DMS53 (cell line): Measurements from ENCODE around the gene FCN2.

ENCODE experiments used
- DNase-seq: peaks from one replicate; lab custom pipeline; 2025; lab: John Stamatoyannopoulos, UW

Gene FCN2

DNA sequence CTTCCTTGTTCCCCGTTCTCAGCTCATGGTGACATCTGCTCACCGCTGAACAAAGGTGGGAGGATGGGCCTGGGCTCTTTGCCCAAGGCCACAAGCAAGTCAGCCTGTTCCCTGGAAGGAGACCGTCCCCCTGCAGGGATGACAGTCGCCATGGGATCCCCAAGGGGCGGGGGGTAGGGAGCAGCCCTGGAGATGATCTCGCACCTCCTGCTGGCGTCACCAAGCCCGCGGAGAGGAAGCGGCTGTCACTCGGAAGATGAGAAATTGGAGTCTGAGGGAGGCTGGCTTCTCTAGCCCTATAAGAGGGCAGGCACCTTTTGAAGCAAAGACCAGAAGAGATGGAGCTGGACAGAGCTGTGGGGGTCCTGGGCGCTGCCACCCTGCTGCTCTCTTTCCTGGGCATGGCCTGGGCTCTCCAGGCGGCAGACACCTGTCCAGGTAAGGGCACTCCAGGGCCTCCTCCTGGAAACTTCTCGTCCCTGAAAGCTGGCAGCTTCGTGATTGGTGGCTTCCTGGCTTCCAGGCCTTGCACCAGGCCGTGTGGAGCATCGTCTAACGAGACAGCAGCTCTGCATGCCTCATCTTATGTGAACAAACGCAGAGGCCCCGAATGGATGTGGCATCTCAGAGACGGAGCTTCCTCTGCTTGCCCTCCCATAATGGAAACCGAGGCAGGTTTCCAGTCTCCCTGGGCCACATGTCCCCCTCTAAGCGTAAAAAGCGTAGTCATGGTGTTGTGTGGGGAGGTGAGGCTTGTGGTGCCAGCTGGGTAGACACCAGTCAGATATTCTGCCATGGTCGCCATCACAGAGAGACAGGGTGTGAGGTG is at the start of gene FCN2:
TSS of gene FCN2 (plus strand) at position 327 of the 829 bp plus-strand sequence. CDS start at position 339, 12 bp downstream.
- DNase-seq = no peak

DNA sequence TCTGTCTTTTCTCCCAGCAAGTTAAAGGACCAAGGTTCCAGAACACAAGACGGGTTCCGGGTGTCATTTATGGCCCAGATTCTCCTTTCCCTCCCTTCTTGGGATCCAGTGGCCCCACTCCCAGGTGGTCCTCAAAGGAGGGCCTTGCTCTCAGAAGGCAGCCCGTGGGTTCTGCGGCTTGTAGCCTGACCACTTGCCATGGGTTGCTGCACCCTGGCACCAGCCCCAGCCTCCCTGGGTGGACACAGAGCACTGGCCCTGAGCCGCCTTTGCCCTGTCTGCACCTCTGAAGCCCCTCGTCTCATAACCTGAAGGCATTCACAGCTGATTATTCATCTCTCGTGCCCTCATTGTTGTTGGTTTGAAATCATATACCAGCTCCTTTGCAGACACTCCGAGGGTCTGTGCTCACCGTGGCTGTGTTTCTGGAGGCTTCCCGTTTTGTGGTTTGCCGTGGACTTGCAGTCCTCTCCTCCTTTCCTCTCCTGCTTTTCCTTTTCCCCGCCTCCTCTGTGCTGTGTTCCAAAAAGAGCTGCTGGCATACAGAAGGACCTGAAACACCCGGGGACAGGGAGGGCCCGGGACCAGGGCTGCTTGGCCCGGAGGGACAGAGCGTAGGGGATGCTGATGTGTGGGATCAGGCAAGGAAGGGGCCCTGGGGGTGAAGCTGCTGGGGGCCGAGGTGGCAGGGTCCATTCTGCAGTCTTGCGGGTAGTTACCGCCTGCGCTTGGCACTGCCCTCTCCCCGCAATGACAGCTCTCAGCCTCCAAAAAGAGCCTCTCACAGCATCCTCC is 49.5 kb upstream of the FCN2 start:
- no peak for DNase-seq

DNA sequence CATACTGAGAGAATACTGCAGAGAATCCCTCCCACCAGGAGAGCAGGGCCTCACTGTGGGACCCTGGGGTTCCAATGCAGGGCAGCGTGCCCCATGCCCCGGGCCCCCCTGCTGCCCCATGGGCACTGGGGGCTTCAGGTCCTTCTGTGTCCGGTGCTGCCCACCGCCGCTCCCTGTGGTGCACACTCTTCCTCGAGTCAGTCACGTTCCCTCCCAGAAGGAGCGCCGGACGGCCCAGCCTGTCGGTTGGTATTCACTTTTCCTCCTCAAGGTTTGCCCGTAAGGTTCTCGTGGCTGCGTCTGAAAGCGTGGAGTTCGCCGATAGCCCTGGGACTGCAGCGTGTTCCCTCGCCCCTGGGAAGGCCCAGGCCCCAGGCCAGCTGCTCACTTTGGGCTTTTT is 48.1 kb upstream of the FCN2 start:
- no peak for DNase-seq

DNA sequence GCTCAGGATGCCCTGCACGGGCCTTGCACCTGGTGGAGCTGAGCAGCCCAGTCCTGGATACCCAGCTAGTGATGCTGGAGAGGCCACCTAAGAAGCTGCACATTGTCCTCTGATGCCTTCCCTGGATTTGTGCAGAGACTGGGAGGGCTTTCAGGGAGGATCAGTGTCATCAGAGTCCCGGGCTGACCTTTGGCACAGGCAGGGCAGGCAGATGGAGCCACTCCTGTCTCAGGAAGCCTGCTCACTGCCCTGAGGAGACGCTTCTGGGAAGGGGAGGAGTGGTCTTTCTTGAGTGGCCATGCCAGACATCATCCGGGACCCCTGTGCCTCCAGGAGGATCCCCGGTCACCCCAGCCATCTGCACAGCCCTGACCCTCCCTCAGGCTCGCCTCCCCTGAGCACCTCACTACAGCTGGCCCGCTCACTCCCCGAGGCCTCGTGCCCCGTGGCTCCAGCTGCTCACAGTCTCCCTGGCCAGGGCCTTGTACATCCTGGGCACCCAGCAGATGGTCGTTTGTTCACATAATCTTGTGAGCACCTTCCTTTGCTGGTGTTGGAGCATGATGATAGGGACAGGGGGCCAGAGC is 47.2 kb upstream of the FCN2 start:
- no peak for DNase-seq

DNA sequence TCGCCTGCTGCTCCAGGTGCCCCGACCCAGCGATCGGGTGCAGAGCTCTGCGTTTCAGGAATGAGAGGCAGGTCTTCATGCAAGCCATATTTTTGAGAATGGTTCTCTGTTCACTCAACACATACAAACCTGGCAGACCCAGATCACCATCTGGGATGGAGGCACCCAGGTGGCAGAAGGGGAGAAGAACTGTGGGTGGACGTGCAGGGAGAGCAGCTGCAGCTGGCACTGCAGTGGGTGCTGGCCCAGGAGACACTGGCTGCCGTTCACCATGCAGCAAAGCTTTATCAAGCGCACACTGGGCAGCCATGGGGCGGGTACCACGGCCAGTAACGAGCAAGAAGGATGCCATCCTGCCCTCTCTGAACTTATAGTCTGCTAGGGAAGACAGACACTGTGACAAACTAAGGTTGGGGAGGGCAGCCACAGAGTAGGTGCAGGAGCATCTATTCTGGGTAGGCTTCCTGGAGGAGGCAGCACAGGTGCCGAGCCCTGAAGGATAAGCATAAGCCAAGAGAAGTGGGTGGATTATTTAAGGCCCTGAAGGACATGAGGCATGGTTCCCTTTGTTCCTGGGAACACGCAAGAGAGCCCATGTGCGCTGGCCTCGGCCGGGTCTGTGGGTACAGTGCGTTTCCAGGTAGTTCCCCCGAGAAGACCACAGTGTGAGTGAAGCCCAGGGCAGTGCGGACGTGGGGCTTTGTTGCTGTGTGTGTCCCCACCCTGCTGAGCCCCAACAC is 46.2 kb upstream of the FCN2 start:
- DNase-seq = no peak

DNA sequence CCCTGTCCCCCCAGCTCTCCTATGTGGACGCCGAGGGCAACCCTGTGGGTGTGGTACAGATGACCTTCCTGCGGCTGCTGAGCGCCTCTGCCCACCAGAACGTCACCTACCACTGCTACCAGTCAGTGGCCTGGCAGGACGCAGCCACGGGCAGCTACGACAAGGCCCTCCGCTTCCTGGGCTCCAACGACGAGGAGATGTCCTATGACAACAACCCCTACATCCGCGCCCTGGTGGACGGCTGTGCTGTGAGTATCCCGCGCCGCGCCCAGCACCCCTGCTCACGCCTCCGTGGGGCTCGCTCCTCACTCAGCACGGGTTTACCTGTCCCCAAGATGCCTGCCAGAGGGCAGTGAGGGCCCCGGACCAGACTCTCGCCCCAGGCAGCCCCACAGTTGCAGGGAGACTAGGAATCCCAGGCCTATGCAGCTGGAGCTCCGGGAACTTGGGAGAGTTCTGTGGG is 45.6 kb upstream of the FCN2 start:
- DNase-seq = no peak

DNA sequence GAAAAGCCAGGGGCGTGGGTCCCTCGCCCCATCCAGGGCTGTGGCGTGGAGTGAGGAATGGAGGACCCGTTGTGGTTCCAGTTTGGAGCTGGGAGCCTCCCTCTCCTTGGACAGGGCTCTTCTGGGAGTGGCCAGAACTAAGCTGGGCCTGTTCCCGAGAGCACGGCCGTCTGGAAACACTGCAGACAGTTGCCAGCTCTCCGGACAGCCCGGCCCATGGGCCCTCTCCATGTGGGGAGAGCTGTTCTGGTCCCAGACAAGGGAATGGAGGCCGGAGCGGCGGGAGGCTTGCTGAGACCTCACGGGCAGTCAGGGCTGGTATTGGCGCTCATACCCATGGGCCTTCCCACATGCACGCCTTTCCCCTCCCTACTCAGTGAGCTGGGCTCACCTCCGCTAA is 45.2 kb upstream of the FCN2 start:
- no peak for DNase-seq

DNA sequence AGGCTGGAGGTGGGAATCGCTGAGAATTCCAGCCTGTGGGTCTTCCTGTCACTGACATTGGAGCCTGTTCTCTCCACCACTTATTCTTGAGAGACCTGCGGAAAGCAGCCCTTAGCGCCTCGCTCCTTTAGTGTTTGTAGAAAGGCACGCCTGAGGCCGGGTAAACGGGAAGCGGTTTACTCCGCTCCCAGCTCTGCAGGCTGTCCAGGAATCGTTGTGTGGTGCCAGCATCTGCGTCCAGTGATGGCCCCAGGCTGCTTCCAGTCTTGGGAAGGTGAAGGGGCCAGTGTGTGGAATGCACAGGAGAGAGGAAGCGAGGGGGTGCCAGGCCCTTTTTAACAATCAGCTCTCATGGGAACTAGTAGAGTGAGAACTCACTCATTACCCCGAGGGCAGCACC is 44.6 kb upstream of the FCN2 start:
- DNase-seq = no peak

DNA sequence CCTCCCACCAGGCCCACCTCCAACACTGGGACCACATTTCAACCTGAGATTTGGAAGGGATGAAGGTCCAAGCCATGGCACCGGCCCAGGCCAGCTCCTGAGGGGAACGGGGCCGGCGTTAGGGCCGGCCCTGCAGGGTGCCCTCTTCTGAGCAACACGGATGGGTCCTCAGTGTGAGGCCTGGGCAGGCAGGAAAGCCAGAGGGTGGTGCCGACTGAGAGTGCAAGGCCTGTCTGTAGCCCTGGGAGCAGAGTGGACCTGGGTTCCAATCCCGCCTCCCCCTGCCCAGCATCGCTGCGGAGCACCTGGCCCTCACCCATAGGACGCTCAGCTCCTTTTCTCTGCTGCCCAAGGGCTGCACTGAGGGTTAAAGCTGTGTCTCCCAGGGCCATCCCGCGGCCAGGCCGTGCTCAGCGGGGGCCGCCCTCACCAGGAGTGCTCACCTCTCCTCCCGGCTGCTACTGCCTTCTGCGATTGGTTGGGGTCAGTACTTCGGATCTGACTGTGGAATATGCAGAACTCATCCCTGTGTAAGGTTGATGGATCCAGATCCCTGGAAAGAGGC is 44.1 kb upstream of the FCN2 start:
- no peak for DNase-seq

DNA sequence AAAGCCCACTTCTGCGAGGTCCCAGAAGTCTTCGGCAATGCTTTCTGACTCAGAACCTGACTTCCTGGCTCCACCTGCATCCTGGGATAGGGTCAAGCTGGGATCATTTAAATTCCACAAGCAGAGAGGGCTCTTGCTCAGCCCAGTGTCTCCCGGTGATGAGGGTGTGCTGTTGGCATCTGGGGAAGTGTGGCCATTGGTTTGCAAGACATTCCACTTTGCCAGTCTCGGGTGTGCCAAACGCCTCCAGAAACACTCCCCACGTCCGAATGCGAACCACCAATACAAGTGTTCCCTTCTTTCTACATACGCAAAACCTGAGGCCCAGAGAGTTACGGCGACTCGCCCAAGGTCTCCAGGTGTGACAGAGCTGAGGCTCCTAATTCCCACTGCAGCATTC is 43.1 kb upstream of the FCN2 start:
- no peak for DNase-seq

DNA sequence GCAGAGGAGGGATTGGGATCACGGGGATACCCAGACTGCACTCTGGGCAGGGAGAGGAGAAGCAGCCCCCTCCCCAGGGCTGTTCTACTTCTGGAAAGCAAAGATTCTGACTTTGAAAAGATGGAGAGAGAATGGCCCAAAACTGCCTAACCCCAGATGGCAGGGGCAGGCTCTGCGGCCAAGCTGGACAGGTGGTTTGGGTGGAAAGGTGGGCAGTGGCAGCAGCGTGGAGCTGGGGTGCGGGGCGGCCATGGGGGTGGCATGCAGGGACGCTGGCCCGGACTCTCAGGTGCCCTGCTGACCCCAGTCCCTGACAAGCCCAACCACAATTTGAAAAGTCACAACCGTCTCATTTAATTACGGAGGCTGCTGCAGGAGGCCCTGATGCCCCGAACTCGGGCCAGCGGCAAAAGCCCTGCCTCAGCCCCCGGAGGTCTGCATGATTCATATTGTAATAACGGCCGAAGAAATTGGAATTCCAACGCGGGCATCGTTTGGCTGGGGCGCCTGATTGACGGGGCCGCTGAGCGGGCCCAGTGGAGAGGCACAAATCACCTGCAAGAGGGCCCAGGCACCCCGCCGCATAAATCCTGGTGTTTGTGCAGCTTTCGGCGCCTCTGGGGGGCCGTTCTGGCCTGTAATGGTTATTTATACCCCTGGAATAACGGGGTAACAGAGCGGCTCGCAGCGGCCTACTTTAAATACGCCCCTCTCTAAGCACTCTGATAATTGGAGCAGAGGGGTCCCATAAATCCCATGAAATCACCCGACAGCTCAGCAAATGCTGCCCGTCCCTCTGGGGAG is 41.8 kb upstream of the FCN2 start:
- DNase-seq = no peak

DNA sequence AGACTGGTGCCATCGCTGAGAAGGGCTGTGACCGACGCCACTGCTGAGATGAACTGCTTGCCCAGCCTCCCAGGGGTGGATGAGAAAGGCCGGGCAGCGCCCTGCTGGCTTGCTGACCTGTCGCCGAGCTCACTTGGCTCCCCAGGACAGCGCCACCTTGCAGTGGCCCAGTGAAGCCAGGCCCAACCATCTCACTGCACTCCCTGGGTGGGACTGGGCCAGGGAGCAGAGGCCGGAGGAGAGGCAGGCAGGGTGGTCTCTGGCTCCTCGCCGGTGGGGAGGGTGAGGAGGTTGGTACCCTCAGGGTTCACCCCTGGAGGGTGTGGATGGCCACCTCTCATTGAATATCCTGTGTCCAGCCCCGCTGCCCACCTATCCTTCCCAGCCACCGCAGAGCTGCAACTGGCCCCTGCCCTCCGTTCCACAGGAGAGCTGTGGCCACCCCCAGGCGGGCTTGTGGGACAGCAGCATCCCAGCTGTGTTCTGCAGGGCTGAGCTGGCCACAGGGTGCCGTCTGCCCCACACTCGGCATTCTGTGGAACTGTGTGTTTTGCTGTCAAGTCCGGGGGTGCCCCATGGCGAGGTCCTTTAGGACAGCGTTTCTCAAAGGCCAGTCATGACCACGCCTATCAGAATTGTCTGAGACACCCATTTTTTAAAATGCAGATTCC is 41.0 kb upstream of the FCN2 start:
- no peak for DNase-seq

DNA sequence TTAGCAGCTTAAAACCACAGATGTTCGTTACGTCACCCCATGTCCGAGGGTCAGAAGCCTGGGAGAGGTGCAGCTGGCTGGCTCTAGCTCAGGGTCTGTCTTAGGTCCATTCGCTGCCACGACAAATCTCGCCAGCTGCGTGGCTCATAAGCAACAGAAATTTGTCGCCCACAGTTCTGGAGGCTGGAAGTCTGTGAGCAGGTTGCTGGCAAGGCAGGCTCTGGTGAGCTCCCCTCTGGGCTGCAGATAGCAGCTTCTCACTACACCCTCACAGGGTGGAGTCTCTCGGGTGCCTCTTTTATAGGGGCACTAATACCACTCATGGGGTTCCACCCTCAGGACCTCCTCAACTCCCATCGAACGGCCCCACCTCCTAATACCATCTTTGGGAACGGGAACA is 40.1 kb upstream of the FCN2 start:
- no peak for DNase-seq

DNA sequence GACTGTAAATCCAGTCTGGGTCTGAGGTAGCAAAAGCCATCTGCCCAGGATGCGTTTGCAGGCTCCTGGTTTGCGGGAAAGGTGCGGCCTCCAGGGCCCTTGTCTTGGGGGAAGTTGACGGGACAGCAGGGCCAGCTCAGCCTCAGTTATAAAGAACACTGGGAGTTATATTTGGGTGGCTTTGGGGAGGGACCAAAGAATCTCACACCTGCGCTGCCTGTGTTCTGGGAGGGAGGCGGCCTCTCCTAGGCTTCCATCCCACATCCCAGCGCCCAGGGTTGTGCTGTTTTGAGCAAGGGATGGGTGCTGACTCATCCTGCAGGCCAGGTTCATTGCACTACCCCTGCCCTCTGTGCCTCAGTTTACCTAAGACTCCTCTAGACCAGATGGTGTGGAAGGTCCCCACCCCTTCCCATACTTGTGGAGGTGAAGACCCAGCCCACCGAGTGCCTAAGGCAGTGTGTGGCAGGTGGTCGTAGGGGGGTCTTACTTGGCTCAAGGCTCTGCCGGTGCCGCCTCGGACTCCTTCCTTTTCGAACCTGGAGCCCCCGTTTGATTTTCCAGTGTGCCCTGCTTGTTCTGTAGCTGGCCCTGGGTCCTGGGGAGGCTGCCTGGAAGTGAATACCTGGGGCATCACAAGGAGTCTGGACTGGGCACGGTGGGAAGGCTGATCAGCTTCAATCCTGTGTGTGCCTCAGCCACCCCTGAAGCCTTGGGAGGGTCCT is 39.3 kb upstream of the FCN2 start:
- DNase-seq = no peak

DNA sequence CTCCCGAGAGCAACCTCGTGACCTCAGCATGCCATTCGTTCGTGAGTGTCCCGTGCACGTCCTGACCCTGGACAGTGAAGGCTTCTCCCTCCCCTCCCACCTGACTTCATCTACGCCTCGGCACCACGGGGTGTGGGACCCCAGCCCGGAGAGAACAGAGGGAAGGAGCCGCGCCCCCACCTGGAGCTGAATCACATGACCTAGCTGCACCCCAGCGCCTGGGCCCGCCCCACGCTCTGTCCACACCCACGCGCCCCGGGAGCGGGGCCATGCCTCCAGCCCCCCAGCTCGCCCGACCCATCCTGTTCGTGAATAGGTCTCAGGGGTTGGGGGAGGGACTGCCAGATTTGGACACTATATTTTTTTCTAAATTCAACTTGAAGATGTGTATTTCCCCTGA is 38.3 kb upstream of the FCN2 start:
- no peak for DNase-seq

DNA sequence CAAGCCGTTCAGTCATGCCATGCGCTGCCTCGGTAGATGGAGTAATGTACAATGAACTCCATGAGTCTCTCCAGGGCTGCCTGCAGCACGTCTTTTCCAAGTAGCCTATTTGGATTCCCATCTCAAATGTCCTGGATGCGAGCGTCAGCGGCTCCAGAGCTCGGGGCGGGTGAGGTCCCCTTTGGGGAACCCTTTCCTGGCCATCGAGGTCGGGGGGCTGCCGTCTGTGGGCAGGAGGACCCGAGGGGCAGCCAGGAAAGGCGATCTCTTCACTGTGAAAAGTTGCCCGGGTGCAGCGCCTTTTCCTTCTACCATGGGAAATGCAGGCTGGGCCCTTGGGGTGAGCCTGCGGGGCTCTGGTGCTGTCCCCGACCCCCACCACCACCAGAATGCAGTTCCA is 36.9 kb upstream of the FCN2 start:
- no peak for DNase-seq

DNA sequence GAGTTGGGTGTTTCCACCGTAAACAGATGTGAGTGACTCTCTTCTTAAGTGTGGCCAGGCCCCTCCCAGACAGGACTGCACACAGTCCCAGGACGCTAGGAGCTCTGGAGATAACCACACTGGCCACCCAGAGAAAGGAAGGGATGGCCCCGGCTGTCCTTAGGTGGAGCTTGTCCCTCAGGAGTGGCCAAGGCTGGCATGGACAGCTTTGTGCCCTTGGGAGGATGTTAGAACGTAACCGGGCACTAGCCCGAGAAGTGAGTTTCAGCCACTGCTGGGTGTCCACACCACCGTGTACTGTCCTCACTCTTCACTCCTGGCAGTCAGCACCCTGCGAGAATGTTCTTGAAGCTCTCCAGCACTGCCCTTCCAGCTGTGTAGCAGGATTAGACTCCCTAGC is 35.8 kb upstream of the FCN2 start:
- no peak for DNase-seq

DNA sequence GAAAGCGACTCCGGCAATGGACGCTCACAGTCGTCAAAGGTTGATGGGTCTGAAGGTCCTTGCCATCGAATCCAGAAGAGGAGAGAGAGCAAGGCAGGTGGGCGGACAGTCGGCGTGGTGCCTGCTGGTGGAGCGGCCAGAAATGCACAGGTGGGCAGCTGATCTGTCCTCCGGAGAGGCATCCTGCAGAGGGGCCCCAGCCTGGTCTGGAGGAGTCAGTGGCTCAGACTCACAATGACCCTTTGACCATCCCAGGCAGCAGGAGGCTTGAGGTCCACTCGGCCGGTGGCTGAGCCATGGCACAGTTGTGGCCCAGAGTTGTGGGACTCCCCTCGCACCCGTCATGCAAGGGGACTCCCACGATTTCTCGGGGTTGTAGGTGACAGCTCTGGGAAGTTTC is 34.4 kb upstream of the FCN2 start:
- no peak for DNase-seq

DNA sequence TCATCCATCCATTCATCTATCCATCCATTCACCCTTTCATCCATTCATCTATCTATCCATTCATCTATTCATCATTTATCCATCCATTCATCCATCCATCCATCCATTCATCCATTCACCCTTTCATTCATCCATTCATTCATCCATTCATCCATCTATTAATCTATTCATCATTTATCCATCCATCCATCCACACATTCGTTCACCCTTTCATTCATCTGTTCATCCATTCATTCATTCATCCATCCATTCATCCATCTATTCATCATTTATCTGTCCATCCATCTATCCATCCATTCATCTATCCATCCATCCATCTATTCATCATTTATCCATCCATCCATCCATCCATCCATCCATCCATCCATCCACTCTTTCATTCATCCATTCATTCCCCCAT is 33.9 kb upstream of the FCN2 start:
- no peak for DNase-seq

DNA sequence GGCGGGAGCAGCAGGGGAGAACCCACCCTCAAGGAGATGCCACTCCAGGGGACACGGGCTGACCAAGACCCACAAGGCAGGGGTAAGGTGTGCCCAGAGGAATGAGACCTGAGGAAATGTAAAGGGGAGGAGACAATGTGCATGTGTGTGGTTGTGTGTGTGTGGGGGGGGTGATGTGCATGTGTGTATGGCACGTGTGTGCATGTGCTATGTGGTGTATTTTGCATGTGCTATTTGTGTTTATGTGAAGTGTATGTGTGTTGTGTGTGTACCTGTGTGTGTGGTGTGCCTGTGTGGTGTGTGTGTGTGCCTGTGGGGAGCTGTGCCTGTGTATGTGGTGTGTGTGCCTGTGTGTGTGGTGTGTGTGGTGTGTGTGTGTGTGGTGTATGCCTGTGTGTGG is 33.5 kb upstream of the FCN2 start:
- DNase-seq = no peak
